HG03521 (cell line): ENCODE data around the gene PRG3.
"Not testable (repeated sequence)": the region's sequence is repeated elsewhere in the genome, so short reads cannot be mapped to it uniquely, and the experiment has no call there.

Experiments
- ATAC-seq: cut with Tn5 transposase; IDR thresholded peaks from one replicate; pipeline ENCODE4 v1.9.1; 2021; ENCODE audit warnings: mild to moderate bottlenecking, moderate library complexity; ENCODE audit not compliant: unreplicated experiment

Gene PRG3

DNA sequence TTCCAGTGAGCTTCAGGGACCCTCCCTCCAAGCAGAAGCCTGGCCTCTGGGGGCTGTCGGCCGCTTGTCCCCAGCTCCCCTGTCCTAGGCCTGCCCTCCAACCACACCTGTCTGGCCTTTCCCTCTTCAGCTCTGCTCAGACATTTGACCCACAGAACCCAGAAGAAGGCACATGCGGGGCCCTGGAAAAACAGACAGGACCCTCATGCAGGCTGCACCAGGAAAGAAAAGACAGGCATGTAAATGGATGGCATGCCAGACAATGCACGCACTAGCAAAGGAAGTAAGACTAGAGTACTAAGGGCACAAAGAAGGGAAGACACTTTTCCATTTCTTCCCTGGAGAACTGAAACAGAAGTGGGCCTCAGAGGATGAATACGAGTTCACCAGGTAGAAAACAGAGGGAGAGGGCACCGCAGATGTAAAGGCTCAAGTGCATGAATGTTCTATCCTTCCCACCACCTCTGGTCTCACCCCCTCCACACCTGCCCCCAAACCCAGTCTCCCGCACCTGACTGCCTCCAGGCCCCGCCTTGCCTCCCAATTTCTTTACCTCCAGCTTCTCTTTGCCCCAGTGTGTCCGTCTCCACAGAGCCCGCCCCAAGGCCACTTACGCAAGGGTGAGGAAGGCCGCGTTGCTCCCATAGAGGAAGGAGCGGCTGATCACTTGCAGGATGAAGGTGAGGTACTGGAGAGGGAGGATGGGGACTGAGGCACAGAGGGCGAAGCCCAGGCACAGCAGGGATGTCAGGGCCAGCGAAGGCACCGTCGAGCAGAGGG lies 28.6 kb upstream of the PRG3 start:
- no peak for ATAC-seq

DNA sequence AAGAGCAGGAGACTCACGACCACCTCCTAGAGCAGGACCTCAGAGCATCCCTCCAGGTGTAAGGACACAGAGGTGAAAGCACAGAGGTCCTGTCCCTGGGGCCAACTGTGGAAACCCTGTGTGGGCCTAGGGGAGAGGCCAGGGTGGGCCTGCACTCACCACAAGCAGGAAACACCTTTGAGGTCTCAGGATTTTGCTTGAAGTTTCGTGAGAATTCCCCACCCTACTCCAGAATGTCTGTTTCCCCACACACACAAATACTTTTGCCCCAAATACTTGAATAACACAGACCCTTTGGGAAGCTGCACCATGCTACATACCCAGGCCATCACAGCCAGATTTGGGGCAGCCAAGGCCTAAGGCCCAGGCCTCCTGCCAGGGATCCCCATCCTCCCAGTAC lies 27.8 kb upstream of the PRG3 start:
- no peak for ATAC-seq

DNA sequence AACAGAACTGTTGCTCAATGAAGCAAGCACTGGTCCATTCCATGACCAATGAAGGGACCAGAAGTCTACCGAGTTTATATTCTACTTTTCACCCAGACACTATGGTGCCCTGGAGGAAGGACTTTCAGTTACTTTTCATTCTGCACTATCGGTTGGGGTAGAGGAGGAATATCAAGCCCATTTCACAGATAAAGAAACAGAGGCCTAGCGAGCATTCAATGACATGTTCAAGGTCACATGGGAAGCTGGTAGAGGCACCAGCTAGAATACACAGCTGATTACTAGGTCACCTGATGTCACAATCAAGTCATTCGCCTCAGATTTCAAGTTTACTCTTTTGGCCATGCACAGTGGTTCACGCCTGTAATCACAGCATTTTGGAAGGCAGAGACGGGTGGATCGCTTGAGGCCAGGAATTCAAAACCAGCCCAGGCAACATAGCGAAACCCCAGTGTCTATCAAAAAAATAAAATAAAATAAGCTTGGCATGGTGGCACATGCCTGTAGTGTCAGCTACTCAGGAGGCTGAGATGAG lies 27.1 kb upstream of the PRG3 start:
- ATAC-seq, result no peak

DNA sequence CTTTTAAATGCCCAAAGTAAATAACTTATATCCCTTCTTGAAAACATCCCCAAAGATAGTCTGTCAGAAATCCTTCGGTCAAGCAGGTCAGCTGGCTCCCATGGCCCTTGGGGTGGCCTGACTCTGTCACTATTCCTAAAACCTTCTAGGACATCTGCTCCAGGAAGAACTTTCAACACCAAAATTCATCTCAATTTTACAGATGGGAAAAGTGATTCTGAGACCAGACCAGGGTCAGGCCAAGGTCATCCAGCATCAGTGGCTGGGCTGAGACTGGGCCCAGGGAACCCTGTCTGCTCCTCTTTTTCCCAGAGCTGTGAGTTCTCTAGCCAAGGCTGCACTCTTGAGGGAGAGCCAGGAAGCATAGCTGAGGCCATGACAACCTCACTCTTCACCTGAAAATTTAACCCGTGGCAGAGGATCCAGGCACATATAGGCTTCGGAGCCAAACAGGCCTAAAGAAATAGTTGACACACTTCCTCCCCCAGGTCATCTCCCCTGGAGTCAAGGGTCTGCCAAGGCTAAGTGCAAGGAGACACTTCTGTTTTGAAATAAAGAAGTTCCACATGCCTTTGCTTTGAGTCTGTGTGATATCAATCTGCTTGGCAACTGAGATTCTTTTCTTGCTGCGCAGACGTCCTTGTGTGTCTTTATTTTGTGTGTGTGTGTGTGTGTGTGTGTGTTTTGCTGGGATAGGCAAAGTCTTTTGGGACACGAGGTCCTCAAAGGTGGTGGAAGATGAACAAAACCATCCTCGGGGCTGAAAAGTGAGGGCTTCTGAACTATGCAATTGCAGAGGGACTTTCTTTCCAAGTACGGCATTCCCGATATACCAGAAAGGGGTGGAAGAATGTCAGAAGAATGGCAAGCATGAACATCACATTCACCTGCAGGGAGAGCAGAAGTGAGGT lies 26.3 kb upstream of the PRG3 start:
- no peak for ATAC-seq

DNA sequence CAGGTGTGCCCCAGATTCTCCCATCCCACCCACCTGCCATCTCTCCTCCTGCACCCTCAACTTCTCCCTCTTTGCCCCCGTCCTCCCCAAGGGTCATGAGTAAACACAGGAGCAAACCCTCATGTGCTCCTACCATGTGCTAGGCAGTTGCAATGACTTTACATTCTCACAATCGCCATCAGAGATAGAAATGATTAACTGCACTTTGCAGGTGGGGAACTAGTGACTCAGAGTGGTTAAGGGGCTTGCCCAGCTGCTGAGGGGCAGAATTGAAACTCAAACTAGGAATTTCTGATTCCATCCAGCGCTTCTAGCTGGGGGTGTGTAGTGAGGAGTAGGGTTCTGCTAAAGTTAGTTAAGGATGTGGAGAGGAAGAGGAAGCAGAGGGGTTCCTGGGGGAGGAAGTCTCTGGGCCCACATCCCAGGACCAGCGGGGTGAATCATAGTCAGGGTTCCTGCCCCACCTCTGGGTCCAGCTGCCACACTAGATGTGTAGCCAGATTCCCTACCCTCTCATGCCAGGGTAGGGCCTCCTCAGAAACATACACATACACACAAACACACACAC lies 25.5 kb upstream of the PRG3 start:
- peak; percentile 64 for ATAC-seq

DNA sequence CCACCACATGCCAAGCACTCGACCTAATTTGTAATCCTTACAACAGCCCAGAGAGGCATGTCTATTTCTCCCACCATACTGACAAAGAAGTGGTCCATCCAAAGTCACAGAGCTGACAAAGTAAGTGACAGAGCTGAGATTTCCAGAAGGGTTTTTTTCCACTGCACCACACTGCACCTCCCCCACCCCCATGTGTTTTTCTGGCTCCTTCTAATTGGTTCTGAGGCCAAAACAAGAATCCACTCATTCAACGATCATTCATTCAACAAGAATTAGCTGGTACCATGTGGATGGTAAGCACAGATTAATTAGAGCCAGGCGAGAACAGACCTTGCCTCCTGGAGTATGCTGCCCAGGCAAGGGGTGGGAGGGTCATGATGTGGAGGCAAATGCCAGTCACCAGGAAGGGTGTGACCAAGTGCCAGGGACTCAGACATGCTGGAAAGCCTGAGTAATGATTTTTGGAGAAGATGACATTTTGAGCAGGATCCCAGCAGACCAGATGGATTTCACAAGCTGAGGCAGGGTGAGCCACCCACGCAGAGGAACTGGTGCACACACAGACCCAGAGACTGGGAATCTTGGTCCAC lies 24.4 kb upstream of the PRG3 start:
- no peak for ATAC-seq

DNA sequence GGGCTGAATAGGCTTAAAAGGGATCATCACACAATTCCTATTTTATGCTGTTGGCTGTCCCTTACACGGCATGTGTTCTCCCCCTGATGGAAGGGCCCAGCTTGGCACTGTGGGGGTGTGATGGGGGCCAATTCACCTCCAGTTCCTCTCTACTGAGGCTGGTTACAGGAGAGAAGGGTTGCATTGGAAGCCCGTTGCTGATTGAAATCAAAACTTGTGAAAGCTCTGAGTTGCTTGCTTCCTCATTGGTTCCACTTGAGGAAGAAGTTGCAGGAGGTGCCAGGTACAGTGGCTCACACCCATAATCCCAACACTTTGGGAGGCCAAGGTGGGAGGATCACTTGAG lies 22.8 kb upstream of the PRG3 start:
- no peak for ATAC-seq

DNA sequence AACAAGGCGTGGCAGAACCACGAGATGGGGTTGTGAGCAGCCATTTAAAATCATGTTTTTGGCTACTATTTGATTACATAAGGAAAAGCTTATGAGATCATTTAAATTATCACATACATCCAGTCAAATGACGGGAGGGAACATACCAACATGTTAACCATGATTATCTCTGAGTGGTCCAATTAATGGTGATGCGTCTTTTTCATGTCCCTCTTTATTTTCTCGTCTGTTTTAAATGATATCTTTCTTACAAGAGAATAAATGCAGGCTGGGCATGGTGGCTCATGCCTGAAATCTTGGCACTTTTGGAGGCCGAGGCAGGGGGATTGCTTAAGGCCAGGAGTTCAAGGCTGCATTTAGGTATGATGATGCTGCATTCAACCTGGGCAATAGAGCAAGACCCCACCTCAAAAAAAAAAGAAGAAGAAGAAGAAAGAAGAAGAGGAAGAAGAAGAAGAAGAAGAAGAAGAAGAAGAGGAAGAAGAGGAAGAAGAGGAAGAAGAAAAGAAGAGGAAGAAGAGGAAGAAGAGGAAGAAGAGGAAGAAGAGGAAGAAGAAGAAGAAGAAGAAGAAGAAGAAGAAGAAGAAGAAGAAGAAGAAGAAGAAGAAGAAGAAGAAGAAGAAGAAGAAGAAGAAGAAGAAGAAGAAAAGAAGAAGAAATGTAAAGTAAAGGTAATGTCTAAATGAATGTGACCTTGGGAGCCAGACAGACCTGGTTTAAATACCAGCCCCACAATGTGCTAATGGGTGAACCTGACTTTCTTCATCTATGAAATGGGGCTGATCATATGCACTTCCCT lies 22.3 kb upstream of the PRG3 start:
- ATAC-seq, result not testable (repeated sequence)

DNA sequence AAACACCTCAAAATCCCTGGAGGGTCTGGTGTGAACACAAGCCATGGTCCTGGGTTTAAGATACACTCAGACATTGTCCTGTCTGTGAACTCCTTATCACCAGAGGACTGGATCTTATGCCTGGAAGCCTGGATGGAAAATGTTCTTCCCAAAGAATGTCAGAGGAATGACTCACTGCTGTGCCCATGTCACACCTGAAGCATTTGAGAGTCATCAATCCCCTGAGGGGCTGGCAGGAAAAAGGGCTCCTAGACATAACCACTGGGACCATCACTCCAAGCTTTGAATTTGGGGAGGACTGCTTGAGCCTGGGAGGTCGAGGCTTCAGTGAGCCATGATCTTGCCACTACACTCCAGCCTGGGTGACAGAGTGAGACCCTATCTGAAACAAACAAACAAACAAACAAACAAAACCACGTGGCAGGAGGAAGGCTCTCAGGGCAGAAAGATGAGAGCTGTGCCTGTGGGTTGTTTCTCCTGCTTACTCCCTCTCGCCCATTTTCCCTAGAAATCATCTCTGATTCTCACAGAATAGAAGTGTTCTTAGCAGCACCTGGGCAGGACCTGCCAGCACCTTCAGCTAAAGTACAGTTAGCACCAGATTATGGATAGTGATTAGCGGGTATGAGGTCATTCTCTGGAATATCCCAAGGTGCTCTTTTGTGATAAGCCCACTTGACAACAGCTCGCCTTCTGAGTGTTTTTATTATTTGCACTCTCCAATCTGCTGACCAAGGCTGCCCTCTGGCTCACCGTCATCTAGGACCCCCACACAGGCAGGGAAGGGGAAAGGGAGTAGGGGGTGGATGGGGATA lies 21.4 kb upstream of the PRG3 start:
- no peak for ATAC-seq

DNA sequence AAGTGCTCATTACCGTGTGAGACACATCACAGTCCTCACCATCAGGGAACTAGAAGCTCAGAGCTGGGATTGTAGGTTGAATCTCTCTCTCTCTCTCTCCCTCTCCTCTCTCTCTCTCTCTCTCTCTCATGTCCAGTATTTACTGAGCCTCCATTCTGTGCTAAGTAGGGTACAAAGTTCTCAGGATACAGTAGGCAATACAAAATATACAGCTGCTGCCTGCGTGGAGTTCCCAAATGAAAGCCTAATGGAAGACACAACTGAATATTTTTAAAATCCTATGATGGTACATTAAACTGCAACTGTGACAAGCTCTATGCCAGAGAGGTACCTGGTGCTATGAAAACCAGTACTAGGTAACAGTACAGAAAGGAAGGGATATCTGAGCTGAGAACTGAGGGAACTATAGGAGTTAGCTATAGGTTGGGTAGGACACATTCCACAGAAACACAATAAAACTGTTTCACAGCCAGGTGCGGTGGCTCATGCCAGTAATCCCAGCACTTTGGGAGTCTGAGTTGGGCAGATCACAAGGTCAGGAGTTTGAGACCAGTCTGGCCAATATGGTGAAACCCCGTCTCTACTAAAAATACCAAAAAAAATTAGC lies 19.1 kb upstream of the PRG3 start:
- ATAC-seq, result no peak

DNA sequence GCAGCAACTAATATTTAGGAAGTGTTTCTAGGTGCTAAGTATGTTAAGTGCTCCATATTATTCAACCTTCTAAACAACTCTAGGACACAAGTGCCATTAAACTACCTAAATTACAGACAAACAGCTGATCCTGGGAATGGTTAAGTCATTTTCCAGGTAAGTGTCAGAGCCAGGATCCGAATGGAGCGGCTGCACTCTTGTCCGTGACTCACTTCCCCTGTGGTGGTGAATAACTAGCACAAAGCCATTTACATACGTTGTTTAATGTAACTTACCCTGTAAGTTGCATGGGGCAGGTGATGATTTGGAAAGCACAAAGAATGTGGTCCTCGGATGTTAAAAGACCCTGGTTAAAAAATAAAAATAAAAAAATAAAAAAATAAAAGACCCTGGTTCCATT lies 18.3 kb upstream of the PRG3 start:
- no peak for ATAC-seq

DNA sequence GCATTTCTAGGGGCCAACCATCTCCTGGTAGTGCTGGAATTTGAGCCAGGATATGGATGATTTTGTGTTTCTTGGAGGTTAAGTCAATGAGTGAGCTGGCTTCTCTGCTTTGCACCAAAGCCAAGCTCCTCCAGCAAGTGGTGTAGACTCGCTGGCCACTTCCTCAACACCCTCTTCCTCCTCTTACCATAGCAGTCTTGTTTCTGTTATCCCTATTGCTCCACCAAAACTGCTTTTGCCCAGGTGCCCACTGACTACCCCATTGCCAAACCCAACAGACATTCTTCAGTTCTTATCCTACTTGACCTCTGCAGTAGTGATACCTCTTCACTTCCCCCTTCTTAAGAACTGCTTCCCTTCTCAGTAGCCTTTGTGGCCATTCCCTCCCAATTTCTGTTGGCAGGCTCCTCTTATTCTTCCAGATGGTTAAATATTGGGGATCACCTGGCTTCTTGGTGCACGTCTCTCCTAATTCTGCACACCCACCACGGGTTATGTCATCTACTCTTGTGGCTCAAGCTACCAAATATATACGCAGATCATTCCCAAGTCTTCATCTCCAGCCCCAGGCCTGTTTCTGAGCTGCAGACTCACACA lies 16.5 kb upstream of the PRG3 start:
- no peak for ATAC-seq

DNA sequence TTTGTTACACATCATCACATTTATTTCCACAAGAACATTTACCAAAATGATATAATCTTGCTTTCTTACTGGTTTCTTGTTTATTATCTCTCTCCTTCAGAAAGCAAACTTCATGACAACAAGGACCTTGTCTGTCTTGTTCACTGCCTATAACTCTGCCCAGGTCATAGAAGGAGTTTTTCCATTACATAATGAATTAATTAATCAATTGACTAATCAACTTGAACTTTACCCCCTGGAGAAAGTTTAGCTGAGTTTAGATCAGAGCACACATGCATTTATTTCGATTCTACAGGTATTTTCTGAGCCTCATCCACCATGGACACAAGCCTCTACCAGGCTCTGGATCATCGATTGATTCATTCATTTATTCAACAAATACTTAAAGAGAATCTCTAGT lies 15.8 kb upstream of the PRG3 start:
- no peak for ATAC-seq

DNA sequence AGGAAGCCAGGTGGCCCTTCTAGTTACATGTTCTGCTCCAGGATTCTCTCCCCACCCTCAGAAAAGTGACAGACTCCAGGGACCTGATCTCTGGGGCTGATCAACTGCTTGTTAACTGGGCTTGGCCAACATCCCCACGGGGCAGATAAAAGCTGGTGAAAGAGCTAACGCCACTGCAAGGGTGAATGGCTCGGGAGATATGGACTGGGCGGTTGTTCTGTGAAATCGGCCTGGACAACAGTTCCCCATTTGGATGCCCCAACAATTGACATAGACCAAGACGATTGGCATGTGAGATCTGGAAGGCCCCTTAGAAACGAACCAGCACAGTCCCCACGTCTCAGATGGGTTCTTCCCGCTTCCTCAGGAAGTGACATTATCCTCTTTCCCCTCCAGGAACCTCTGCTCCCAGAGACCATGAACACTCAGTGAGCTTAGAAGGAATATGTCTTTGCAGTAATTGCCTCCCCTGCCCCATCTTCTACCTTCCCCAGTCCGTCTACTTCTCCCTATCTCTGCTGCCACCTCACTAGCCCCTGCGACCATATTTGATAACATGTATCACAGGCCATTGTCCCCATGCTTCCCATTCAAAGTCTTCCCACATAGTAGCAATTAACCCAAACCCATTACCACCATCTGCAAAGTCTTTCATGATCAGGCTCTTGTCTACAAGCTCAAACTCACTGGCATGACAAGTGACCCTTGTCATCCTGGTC lies 15.1 kb upstream of the PRG3 start:
- ATAC-seq, result no peak

DNA sequence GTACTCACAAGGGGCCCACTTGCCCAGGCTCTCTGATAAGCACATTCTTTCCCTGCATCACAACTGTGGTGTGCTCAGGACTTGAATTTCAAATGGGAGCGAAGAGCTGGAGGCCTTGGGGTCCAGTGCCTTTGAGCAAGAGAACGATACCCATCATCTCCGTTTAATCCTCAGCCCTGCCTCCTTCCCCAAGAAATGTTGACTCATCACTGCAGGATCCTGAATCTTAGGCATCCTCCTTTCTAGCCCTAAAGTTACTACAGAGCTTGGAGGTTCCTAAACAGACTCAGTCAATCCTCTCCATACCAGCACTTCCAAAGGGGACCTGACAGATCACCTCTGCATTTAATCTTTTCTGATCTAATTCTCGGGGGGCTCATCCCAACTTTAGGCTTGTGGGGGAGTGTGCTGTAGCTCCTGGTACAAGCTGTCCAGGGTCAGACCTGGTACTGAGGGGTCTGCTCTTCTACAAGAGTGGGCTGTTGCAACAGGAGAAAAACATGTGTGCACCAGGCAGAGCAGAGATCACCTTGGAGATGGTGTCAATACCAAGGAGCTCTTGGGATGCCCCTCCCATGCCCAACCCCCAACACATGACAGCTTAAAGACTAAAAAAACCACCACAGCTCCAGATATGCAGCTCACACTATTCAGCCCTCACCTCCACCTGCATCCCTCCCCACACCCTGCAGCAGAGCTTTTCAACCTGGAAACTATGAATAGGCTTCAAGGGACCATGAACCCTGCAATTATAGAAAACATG lies 13.4 kb upstream of the PRG3 start:
- ATAC-seq, result no peak

DNA sequence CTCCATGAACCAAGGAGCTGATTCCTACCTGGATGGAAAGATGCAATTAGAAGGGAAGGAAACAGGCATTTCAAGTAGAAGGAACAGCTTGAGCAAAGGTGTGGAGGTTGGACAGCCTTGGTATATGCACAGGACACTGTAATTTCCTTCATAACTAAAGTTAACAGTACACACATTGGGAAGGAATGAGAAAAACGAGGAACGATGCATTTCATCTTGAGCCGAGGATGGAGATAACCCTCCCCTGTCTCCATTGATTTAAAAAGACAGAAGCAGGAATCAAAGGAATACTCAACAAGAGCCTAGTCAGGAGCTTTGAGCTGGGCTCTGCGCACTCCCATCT lies 11.8 kb upstream of the PRG3 start:
- no peak for ATAC-seq

DNA sequence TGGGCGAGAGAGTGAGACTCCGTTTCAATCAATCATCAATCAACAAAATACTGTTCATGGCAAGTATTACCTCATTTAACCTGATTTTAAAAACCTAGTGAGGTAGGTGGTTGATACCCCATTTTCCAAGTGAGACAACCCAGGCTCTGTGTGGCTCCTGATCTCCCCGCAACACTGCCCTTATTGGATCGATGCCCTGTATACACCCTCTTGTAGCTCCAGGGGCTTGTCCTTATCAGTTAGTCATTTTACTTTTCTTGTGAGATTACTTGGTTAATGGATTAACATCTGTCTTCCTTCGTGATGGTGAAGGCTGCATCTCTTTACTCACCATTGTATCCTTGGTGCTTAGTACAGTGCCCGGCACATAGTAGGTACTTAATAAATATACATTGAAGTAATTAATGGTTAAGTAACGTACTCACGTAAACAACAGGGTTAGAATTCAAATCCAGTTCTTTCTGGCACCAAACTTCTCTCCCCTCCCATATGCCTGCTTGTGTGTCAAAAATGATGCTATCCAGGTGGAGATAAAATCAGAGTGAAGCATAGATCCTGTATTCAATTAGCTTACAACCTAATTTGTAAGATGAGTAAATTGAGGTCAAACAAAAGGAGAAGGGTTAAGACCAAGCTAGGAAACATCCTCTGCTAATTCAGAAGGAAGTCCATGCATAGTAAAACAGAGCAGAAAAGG lies 11.3 kb upstream of the PRG3 start:
- no peak for ATAC-seq
